ENCODE results near the gene VSTM2L. TPM values are rescaled to one million over a fixed set of nuclear protein-coding genes. Genes with fewer than 3 reads are reported as not detected.
A peak's percentile ranks its signal among the peaks of the same experiment; 100 is the strongest.

Gene VSTM2L
- total RNA-seq, 1 donor from 2014 or later = not detected

DNA sequence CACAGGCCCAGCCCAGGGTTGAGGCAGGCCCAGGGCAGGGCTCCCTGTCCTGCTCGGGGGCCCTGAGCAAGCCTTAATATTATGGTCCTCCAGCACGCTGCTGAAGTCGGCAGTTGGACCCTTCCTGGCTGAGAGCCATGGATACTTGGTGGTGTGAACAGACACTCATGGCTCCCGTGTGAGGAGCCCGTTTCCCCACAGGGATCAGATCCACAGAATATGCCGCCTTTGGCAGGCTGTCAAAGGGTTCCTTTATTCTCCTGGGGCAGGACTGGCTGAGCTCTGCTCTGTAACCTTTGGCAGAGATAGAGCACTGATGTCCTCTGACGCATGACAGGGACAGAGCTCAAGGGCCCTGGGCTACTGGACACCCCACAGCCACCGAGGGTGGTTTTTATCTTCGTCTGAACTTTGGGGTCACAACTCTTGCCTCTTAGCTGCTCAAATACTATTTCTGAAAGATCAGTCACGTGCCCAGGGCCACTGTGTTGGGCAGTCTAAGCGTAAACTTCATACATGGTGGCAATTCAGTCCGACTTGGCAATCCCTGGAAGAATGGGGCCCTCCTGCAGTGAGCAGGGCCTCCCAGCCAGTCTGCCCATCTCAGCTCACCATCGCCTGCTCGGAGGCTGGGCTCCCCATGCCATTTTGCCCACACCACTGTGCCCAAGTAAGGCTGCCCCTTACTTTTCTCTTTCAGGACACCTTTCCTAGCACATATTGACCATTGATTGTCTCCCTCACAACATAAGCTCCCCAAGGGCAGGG, 81.3 kb downstream of the VSTM2L start:
- Histone ChIP-seq H3K27ac (no peak overlapping the region), H3K36me3 (peaks cover 0 to 23% of the 10 kb centered on the region in 2 donors), H3K4me1 (peaks cover 18% of the 10 kb centered on the region), H3K9me3 (no peaks in the 10 kb centered on the region), H3K27me3 (no peaks in the 10 kb centered on the region), H3K4me3 (no peak overlapping the region)
- TF ChIP-seq POLR2A (IDR thresholded peaks at IDR 0.05) (no peak), POLR2AphosphoS5 (IDR thresholded peaks at IDR 0.05; ENCODE audit: insufficient read depth in 1 of 2, low read depth in 1 of 2) (no peak)
- TF ChIP-seq, protein P1, sequence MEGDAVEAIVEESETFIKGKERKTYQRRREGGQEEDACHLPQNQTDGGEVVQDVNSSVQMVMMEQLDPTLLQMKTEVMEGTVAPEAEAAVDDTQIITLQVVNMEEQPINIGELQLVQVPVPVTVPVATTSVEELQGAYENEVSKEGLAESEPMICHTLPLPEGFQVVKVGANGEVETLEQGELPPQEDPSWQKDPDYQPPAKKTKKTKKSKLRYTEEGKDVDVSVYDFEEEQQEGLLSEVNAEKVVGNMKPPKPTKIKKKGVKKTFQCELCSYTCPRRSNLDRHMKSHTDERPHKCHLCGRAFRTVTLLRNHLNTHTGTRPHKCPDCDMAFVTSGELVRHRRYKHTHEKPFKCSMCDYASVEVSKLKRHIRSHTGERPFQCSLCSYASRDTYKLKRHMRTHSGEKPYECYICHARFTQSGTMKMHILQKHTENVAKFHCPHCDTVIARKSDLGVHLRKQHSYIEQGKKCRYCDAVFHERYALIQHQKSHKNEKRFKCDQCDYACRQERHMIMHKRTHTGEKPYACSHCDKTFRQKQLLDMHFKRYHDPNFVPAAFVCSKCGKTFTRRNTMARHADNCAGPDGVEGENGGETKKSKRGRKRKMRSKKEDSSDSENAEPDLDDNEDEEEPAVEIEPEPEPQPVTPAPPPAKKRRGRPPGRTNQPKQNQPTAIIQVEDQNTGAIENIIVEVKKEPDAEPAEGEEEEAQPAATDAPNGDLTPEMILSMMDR (IDR thresholded peaks at IDR 0.05) = no peak
- intact Hi-C loops (cut with DNase I) = no loop called here
- peak; percentile 64 to 87 for DNase-seq (ENCODE audit: extremely low spot score in 2 of 2)

DNA sequence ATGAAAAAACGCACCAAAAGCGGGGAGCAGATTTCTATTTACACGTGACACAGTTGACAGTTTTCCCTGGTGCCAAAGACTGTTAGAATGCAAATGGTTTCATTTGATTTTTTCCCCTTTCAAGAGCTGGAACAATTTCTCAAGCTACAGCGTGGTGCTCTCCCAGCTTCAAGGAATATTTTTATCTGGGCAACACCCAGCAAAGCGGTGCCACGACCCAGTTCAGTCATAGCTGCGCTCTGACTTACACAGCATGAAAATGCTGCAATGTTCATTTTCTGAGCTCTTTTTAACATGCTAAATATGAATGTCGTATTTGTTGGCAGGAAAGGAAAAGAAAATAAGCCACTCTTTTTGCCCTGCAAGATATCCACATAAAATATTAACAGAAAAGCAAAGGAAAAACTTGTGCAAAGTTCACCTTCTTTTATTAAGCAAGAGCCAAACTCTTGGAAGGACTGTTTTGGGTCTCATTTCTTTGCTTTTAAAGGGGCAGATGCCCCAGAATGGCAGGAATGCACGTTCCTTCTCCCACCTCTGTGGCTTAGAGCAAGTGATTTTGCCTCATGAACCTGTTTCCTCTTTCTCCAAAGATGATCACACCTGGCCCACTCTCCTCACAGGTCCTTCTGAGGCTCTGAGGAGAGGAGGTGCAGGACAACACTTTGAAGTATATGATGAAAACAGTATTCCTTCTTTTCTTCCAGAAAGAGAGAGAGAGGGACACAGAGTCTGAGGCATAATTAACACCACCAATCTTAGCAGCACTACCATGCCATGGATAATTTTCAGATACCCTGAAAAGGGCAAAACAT, 83.3 kb downstream of the VSTM2L start:
- Histone ChIP-seq H3K4me3 (no peak overlapping the region), H3K27me3 (no peaks in the 10 kb centered on the region), H3K27ac (no peak overlapping the region), H3K4me1 (peaks cover 18% of the 10 kb centered on the region), H3K9me3 (no peaks in the 10 kb centered on the region), H3K36me3 (peaks cover 0 to 18% of the 10 kb centered on the region in 2 donors)
- intact Hi-C loops (cut with DNase I) = no loop called here
- peak in 1 of 2 donors; percentile 55 for DNase-seq (ENCODE audit: extremely low spot score in 2 of 2)
- no peak for TF ChIP-seq POLR2A (IDR thresholded peaks at IDR 0.05)
- TF ChIP-seq, protein P1 (IDR thresholded peaks at IDR 0.05) = no peak
- no peak for TF ChIP-seq POLR2AphosphoS5 (IDR thresholded peaks at IDR 0.05; ENCODE audit: insufficient read depth in 1 of 2, low read depth in 1 of 2)

DNA sequence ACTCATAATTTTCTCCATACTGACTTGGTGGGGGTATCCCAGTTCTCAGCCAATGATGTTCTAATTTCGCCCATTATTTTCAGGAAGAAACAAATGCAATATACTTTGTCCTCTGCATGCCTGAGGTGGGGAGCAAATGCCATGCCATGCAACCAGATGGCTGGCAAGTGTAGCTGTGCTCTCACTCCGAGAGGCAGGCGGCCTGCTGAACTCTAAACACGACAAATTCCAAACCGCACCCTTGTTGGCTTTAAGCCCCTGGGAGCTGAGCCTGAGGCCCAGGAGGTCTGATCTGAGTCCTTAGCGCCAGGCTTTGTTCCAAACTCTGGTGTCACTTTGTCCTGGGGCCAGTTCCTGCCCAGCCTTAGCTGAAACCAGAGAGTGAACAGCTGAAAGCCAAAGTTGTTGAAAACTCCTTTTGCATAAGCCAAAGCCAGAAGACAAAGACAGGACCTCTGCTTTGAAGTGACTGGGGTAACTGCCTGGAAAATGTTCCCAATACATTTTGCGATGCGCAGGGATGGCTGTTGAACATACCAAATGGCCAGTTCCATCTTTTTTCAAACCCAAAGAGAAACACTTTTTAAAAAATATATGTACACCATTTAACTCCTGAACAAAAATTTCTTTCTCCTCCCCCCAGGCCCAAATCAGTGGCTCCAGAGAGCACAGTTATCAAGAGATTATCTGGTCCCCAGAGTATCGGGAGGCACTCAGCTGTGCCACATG, 84.1 kb downstream of the VSTM2L start:
- TF ChIP-seq, protein P1 (IDR thresholded peaks at IDR 0.05) = no peak
- TF ChIP-seq POLR2AphosphoS5 (IDR thresholded peaks at IDR 0.05; ENCODE audit: insufficient read depth in 1 of 2, low read depth in 1 of 2) (no peak), POLR2A (IDR thresholded peaks at IDR 0.05) (no peak)
- no peak overlapping the region for H3K27ac ChIP-seq
- intact Hi-C loops (cut with DNase I) = no loop called here
- H3K4me1 ChIP-seq = peaks cover 20% of the 10 kb centered on the region
- peaks cover 0 to 16% of the 10 kb centered on the region in 2 donors for H3K36me3 ChIP-seq
- DNase-seq (ENCODE audit: extremely low spot score in 2 of 2) = peak; percentile 61 to 69
- H3K9me3 ChIP-seq = no peaks in the 10 kb centered on the region
- no peak overlapping the region for H3K4me3 ChIP-seq
- H3K27me3 ChIP-seq = no peaks in the 10 kb centered on the region

DNA sequence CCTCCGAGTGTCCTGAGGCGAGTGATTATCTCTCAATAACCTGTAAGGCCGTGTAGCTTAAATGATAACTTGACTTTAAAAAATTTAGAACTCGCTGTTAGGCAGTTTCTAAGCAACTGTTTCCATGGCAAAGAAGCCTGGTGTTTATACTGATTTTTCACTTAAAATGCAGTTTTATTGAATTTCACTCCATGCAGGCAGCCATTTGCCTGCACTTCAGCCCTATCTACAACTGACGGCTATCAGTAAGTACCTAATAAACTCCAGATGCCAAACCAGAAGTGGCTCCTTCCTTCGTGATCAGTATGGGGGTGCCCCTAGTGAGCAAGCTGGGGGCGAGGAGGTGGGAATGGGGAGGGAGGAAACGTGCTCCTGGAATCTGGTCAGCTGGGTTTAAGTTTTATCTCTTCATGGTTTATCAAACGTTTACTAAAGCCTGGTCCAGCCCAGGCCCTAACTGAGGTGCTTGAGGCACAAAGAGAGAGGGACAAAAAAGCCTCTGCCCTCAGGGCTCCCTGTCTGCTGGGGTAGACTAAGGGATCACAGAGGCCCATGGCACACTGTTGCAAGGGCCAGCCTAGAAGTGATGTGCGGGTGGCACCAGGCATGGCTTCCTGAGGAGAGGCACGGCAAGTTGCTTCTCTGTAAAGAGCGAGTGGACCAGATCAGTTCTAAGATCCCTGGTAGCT, 84.8 kb downstream of the VSTM2L start:
- Histone ChIP-seq H3K4me1 (peaks cover 28% of the 10 kb centered on the region), H3K27me3 (no peaks in the 10 kb centered on the region), H3K36me3 (peaks cover 0 to 10% of the 10 kb centered on the region in 2 donors), H3K4me3 (no peak overlapping the region), H3K9me3 (no peaks in the 10 kb centered on the region), H3K27ac (no peak overlapping the region)
- intact Hi-C loops (cut with DNase I) = no loop called here
- peak in 1 of 2 donors; percentile 70 for DNase-seq (ENCODE audit: extremely low spot score in 2 of 2)
- TF ChIP-seq POLR2A (IDR thresholded peaks at IDR 0.05) = no peak
- no peak for TF ChIP-seq POLR2AphosphoS5 (IDR thresholded peaks at IDR 0.05; ENCODE audit: insufficient read depth in 1 of 2, low read depth in 1 of 2)
- TF ChIP-seq, protein P1 (IDR thresholded peaks at IDR 0.05) = no peak

Measured in vagina (tissue), 2 donors.